Mammary epithelial cell (primary cell): ENCODE measurements around the gene YWHAQ.

ENCODE experiments used
- CTCF ChIP-seq, 2 donors: IDR thresholded peaks in 1 of 2; conservative IDR thresholded peaks in 1 of 2; 2 replicates each; pipeline ENCODE4 v1.5.1; 2011 to 2012; ENCODE audit warnings: inconsistent platforms in 2 of 2, low read length in 2 of 2, mild to moderate bottlenecking in 2 of 2, control low read depth in 1 of 2, low read depth in 1 of 2; ENCODE audit not compliant: insufficient read depth in 1 of 2; ENCODE audit errors: extremely low read depth in 1 of 2
- EZH2 ChIP-seq: IDR thresholded peaks from 2 replicates; pipeline ENCODE4 v1.6.1; 2012; ENCODE audit warnings: low read length, inconsistent platforms, borderline replicate concordance

- TF ChIP-seq CTCF (conservative IDR thresholded peaks at IDR 0.05 in 1 of 2, IDR thresholded peaks at IDR 0.05 in 1 of 2; ENCODE audit: extremely low read depth in 1 of 2, insufficient read depth in 1 of 2, low read depth in 1 of 2, low read length in 2 of 2) (no peak), EZH2 (no peak)
Observed at GRCh38 chr2:9548506-9548905, 82.3 kb downstream of the YWHAQ start.
